ENCODE results near the gene FBXL12. TPM values are rescaled to one million over a fixed set of nuclear protein-coding genes. Genes with fewer than 3 reads are reported as not detected.

The FBXL12 gene
- total and polyA plus RNA-seq, 2 of the 4 experiments (the other 2 are of a cell fraction) = 8.1 to 42.6 TPM

- Histone ChIP-seq H2BK15ac (ENCODE audit: low read depth, low read length) (no peak overlapping the region), H3K18ac (ENCODE audit: low read depth, low read length) (no peak overlapping the region), H2AFZ (replicated peaks; ENCODE audit: low read length, poor library complexity) (peak overlapping the region; percentile 72), H3K9me1 (ENCODE audit: insufficient read depth, low read length) (peaks cover 10% of the 10 kb centered on the region; the same call in 1 of the 2 replicates), H2AK9ac (replicated peaks; ENCODE audit: low read depth, low read length, poor library complexity) (peak overlapping the region; percentile 75), H3K4me2 (ENCODE audit: low read depth, low read length) (peak overlapping the region; percentile 80), H2BK120ac (ENCODE audit: low read depth, low read length) (no peak overlapping the region), H4K5ac (ENCODE audit: low read depth, low read length) (no peak overlapping the region), H3K14ac (replicated peaks; ENCODE audit: low read depth, low read length) (peak overlapping the region; percentile 71), H3K9ac (ENCODE audit: low read depth, low read length) (peak overlapping the region; percentile 53), H3K36me3 (ENCODE audit: control insufficient read depth, insufficient read depth, low read length) (peaks cover 13% of the 10 kb centered on the region), H3K4me3 (ENCODE audit: insufficient read depth, low read depth, low read length) (peak overlapping the region; percentile 59), H3K9me3 (ENCODE audit: control insufficient read depth, insufficient read depth, low read length) (no peaks in the 10 kb centered on the region), H2AK5ac (ENCODE audit: low read depth, low read length) (peak overlapping the region; percentile 20), H3K79me1 (ENCODE audit: low read depth in 1 of 2, low read length in 2 of 2) (peaks cover 24 to 62% of the 10 kb centered on the region in 2 experiments), H3K27me3 (ENCODE audit: control insufficient read depth, insufficient read depth, low read length) (no peaks in the 10 kb centered on the region), H3K27ac (ENCODE audit: insufficient read depth, low read length) (peak overlapping the region; percentile 43; the same call in 1 of the 2 replicates), H4K8ac (ENCODE audit: low read depth in 2 of 2, low read length in 2 of 2) (peak overlapping the region in 1 of 2 experiments; percentile 52; a peak in 1 of 4 replicates), H3K23ac (ENCODE audit: low read depth, low read length) (peak overlapping the region; percentile 48; the same call in 1 of the 2 replicates), H3K56ac (ENCODE audit: extremely low read depth, insufficient read depth, low read length) (0 out of 2 replicates have a peak overlapping the region, but pooled peaks have one; percentile 16), H2BK20ac (ENCODE audit: low read depth, low read length) (no peak overlapping the region), H3K4ac (ENCODE audit: low read depth, low read length) (peak overlapping the region; percentile 28), H3K4me1 (ENCODE audit: control insufficient read depth, insufficient read depth, low read length) (no peaks in the 10 kb centered on the region; the same call in 1 of the 2 replicates), H2BK5ac (ENCODE audit: low read depth, low read length, poor library complexity, severe bottlenecking) (no peak overlapping the region), H4K20me1 (ENCODE audit: insufficient read depth, low read length) (peaks cover 3% of the 10 kb centered on the region; the same call in 1 of the 2 replicates), H4K91ac (ENCODE audit: insufficient read depth, low read depth, low read length) (peak overlapping the region; percentile 15; the same call in 1 of the 2 replicates)
- intact Hi-C loops (cut with micrococcal nuclease) = no loop called here
- no peak for DNase-seq
- TF ChIP-seq FOS (IDR thresholded peaks at IDR 0.05; ENCODE audit: low read depth, low read length) = no peak
- TF ChIP-seq MAZ (IDR thresholded peaks at IDR 0.05; ENCODE audit: borderline replicate concordance, low read depth, low read length) = 0 out of 2 replicates have a peak, but pooled peaks have one; percentile 1
- TF ChIP-seq MAFK (IDR thresholded peaks at IDR 0.05; ENCODE audit: low read depth, low read length) = no peak
- no TSS peak for BruUV-seq (replicated peaks)
- dilution Hi-C loops (cut with HindIII; ENCODE audit: low sequenced_read_pairs, unreplicated experiment) = no loop called here
- ChIA-PET CTCF (no interaction called here), POLR2A (ENCODE audit: unreplicated experiment) (interaction anchor here (0.7 kb wide), 1 partner anchor 182 kb away, joined by 17 read pairs; no protein-coding TSS in a partner anchor)
- peak; percentile 20 for ATAC-seq (ENCODE audit: low read depth)
- 2% methylated on average over 8 of the region's 28 CpGs; no CpG with 5 or more reads in 1 of the 2 experiments for WGBS, 2 experiments (ENCODE audit: extremely low coverage in 2 of 2, insufficient read length in 1 of 2)
- in situ Hi-C loops (cut with MboI; ENCODE audit: low sequenced_read_pairs) = no loop called here
These were observed 16.6 kb upstream of the FBXL12 start for GRCh38 chr19:9835507-9835949.
